Fibroblast of lung (primary cell): Measurements from ENCODE around the gene IDH1. TPM values are rescaled to one million over a fixed set of nuclear protein-coding genes. Genes with fewer than 3 reads are reported as not detected.

Experiments
- DNase-seq, 2 donors: peaks; one replicate each; pipeline versions ENCODE4 v3.0.0 to v3.0.0-alpha.2; 2010; ENCODE audit warnings: low read depth in 2 of 2
- H2AFZ ChIP-seq: 2 replicates; pipeline ENCODE4 v1.5.1; 2012; ENCODE audit warnings: low read length, control low read depth, inconsistent platforms
- H3K27ac ChIP-seq: 2 replicates; pipeline ENCODE4 v1.5.1; 2011; ENCODE audit warnings: low read length, control low read depth; ENCODE audit not compliant: insufficient read depth
- H3K27me3 ChIP-seq: 2 replicates; pipeline ENCODE4 v1.5.1; 2011; ENCODE audit warnings: mild to moderate bottlenecking, low read length; ENCODE audit not compliant: control insufficient read depth, insufficient read depth
- H3K36me3 ChIP-seq: 2 replicates; pipeline ENCODE4 v1.5.1; 2011; ENCODE audit warnings: low read length; ENCODE audit not compliant: control insufficient read depth, insufficient read depth
- H3K4me1 ChIP-seq: 2 replicates; pipeline ENCODE4 v1.5.1; 2011; ENCODE audit warnings: low read length; ENCODE audit not compliant: control insufficient read depth, insufficient read depth; ENCODE audit errors: extremely low read depth
- H3K4me2 ChIP-seq: 2 replicates; pipeline ENCODE4 v1.5.1; 2011; ENCODE audit warnings: low read length, control low read depth; ENCODE audit not compliant: insufficient read depth; ENCODE audit errors: extremely low read depth
- H3K4me3 ChIP-seq, 4 experiments: fragments of 200-600 bp in 1 of 4; sonication (generic) in 1 of 4; replicated peaks in 1 of 4; 2 replicates each; pipeline ENCODE4 v1.5.1; 2011 to 2016; ENCODE audit warnings: low read length in 4 of 4, low read depth in 3 of 4, mild to moderate bottlenecking in 3 of 4, control low read depth in 2 of 4, inconsistent platforms in 1 of 4, mixed read lengths in 1 of 4; ENCODE audit not compliant: insufficient read depth in 1 of 4; ENCODE audit errors: control extremely low read depth in 1 of 4
- H3K79me2 ChIP-seq: 2 replicates; pipeline ENCODE4 v1.5.1; 2012; ENCODE audit warnings: mild to moderate bottlenecking, low read length, inconsistent platforms; ENCODE audit not compliant: control insufficient read depth, insufficient read depth
- H3K9ac ChIP-seq: 2 replicates; pipeline ENCODE4 v1.5.1; 2011; ENCODE audit warnings: mild to moderate bottlenecking, low read length, control low read depth; ENCODE audit not compliant: insufficient read depth
- H3K9me3 ChIP-seq: 2 replicates; pipeline ENCODE4 v1.5.1; 2012; ENCODE audit warnings: low read depth, low read length; ENCODE audit not compliant: control insufficient read depth, insufficient read depth
- H4K20me1 ChIP-seq: 2 replicates; pipeline ENCODE4 v1.5.1; 2011; ENCODE audit warnings: low read length; ENCODE audit not compliant: control insufficient read depth, insufficient read depth; ENCODE audit errors: extremely low read depth
- EZH2 ChIP-seq: IDR thresholded peaks from 2 replicates; pipeline ENCODE4 v1.5.1; 2012; ENCODE audit warnings: low read length, control low read depth, mild to moderate bottlenecking; ENCODE audit errors: missing control alignments
- polyA plus RNA-seq, 2 donors: library from polyadenylated mRNA; depleted of rRNA in 1 of 2; stranded (reverse) in 1 of 2; unstranded in 1 of 2; fragments of >200 nt; gene quantifications; 2 replicates each; pipeline ENCODE4 v1.2.1, GENCODE V29; 2011 to 2012; ENCODE audit warnings: missing spikeins in 1 of 2
- total RNA-seq: library from RNA; depleted of rRNA; stranded (reverse); fragments of >200 nt; gene quantifications from 2 replicates; pipeline ENCODE4 v1.2.1, GENCODE V29; 2014
- TF ChIP-seq, protein P1 (sequence below), 2 donors: IDR thresholded peaks in 1 of 2; conservative IDR thresholded peaks in 1 of 2; 1 replicate in 1 of 2; 2 replicates in 1 of 2; pipeline ENCODE4 v1.5.1; 2011 to 2012; ENCODE audit warnings: low read length in 2 of 2, control low read depth in 1 of 2, inconsistent platforms in 1 of 2, low read depth in 1 of 2, mild to moderate bottlenecking in 1 of 2

IDH1 gene
- total and polyA plus RNA-seq, 2 donors (not counting 1 experiment from before 2014, with no cell fraction given) = 199 to 378 TPM

DNA sequence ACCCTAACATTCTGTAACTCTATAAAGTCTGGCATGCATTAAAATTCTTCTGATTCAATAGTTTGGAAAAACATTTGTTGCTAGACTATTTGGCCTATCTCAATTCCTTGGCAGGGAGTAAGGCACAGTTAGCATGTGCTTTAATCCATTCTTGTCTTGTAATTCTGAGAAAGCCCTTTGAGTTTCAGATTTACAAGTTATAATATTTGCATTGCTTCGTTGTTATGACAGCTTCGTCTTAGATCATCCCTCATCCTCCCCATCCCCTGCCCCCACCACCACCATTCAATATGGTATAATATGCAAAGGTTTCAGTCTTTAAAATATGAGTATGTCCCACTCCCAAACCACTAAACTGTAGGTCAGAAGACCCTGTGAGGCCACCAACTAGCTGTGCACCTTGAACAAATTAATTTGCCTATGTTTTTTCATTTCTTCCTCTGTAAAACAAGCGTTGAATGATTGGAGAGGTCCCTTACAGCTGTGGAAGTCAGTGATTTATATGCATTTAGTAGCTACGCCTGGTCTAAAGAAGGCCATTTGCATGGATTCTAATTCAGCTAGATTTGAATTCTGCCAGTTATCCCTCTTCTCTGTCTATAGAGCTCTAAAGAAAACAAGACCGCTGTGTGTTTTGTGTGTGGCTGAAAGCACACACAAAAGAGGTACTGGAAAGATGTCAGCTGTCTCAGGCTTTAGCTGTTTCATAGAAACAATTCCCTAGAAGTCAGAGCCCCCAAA is 65.6 kb downstream of the IDH1 start:
- no peaks in the 10 kb centered on the region for H3K79me2 ChIP-seq
- H3K4me2 ChIP-seq = no peak overlapping the region
- no peaks in the 10 kb centered on the region for H3K4me1 ChIP-seq
- no peak for TF ChIP-seq EZH2
- TF ChIP-seq, protein P1, sequence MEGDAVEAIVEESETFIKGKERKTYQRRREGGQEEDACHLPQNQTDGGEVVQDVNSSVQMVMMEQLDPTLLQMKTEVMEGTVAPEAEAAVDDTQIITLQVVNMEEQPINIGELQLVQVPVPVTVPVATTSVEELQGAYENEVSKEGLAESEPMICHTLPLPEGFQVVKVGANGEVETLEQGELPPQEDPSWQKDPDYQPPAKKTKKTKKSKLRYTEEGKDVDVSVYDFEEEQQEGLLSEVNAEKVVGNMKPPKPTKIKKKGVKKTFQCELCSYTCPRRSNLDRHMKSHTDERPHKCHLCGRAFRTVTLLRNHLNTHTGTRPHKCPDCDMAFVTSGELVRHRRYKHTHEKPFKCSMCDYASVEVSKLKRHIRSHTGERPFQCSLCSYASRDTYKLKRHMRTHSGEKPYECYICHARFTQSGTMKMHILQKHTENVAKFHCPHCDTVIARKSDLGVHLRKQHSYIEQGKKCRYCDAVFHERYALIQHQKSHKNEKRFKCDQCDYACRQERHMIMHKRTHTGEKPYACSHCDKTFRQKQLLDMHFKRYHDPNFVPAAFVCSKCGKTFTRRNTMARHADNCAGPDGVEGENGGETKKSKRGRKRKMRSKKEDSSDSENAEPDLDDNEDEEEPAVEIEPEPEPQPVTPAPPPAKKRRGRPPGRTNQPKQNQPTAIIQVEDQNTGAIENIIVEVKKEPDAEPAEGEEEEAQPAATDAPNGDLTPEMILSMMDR (conservative IDR thresholded peaks at IDR 0.05 in 1 of 2, IDR thresholded peaks at IDR 0.05 in 1 of 2; ENCODE audit: low read depth in 1 of 2, low read length in 2 of 2) = no peak
- H3K4me3 ChIP-seq = no peak overlapping the region
- no peak overlapping the region for H3K27ac ChIP-seq
- H3K9me3 ChIP-seq = no peaks in the 10 kb centered on the region
- no peaks in the 10 kb centered on the region for H3K27me3 ChIP-seq
- H3K9ac ChIP-seq = no peak overlapping the region
- DNase-seq = no peak
- H4K20me1 ChIP-seq = no peaks in the 10 kb centered on the region
- no peaks in the 10 kb centered on the region for H3K36me3 ChIP-seq
- no peak overlapping the region for H2AFZ ChIP-seq

GRCh38 chr2:208186893-208187292 is 68.0 kb downstream of the IDH1 start:
- Histone ChIP-seq H3K4me2 (no peak overlapping the region), H3K36me3 (no peaks in the 10 kb centered on the region), H3K4me3 (no peak overlapping the region), H2AFZ (no peak overlapping the region), H3K4me1 (no peaks in the 10 kb centered on the region), H3K79me2 (no peaks in the 10 kb centered on the region), H3K9ac (no peak overlapping the region), H3K27me3 (no peaks in the 10 kb centered on the region), H3K27ac (no peak overlapping the region), H3K9me3 (no peaks in the 10 kb centered on the region), H4K20me1 (no peaks in the 10 kb centered on the region)
- no peak for DNase-seq
- TF ChIP-seq, protein P1 (conservative IDR thresholded peaks at IDR 0.05 in 1 of 2, IDR thresholded peaks at IDR 0.05 in 1 of 2; ENCODE audit: low read depth in 1 of 2, low read length in 2 of 2) = no peak
- TF ChIP-seq EZH2 = no peak

DNA sequence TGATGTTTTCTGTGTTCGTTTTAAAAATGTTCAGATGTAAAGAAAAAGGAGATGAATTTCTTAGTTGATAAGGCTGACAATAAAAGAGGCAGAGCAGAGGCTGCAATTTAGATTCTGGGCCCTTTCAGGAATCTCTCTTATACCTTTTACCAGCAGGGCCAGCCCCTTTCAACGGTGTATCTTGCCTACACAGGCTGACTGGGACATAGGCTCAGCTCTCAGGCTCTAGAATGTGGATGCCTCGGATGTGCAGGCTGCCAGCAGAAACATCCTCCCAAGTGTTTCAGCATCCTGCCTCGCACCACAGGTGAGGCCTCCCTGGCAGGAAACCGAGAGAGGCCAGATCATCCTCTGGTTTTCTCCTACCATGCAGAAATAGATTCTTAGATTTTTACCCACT is 68.4 kb downstream of the IDH1 start:
- Histone ChIP-seq H3K4me3 (no peak overlapping the region), H3K4me1 (no peaks in the 10 kb centered on the region), H3K79me2 (no peaks in the 10 kb centered on the region), H3K36me3 (no peaks in the 10 kb centered on the region), H3K27ac (no peak overlapping the region), H2AFZ (no peak overlapping the region), H3K9ac (no peak overlapping the region), H3K9me3 (no peaks in the 10 kb centered on the region), H3K4me2 (no peak overlapping the region), H3K27me3 (no peaks in the 10 kb centered on the region), H4K20me1 (no peaks in the 10 kb centered on the region)
- no peak for DNase-seq
- no peak for TF ChIP-seq EZH2
- TF ChIP-seq, protein P1 (conservative IDR thresholded peaks at IDR 0.05 in 1 of 2, IDR thresholded peaks at IDR 0.05 in 1 of 2; ENCODE audit: low read depth in 1 of 2, low read length in 2 of 2) = no peak

Other genes with a start within 250 kb of the IDH1 start
- gene PLEKHM3, start 229.5 kb downstream of the IDH1 start, total RNA-seq = 17.2 and 20.1 TPM in 2 replicates
- 4.4 and 5.3 TPM in 2 replicates for gene PLEKHM3, start 229.5 kb downstream of the IDH1 start, polyA plus RNA-seq
- gene CRYGD, start 130.5 kb downstream of the IDH1 start, total RNA-seq = not detected in 2 replicates
- not detected in 2 replicates for gene CRYGD, start 130.5 kb downstream of the IDH1 start, polyA plus RNA-seq
- not detected in 2 replicates for gene CRYGC, start 125.2 kb downstream of the IDH1 start, total RNA-seq
- gene CRYGC, start 125.2 kb downstream of the IDH1 start, polyA plus RNA-seq = not detected in 2 replicates
- gene CRYGB, start 108.9 kb downstream of the IDH1 start, total RNA-seq = not detected in 2 replicates
- not detected in 2 replicates for gene CRYGB, start 108.9 kb downstream of the IDH1 start, polyA plus RNA-seq
- not detected in 2 replicates for gene CRYGA, start 91.5 kb downstream of the IDH1 start, total RNA-seq
- not detected in 2 replicates for gene CRYGA, start 91.5 kb downstream of the IDH1 start, polyA plus RNA-seq
- gene C2orf80, start 65.0 kb downstream of the IDH1 start, total RNA-seq = not detected in 2 replicates
- gene C2orf80, start 65.0 kb downstream of the IDH1 start, polyA plus RNA-seq = not detected in 2 replicates
- 33.6 and 40.1 TPM in 2 replicates for gene PIKFYVE, start 11.2 kb upstream of the IDH1 start, total RNA-seq
- gene PIKFYVE, start 11.2 kb upstream of the IDH1 start, polyA plus RNA-seq = 22.0 and 23.8 TPM in 2 replicates
- gene PTH2R, start 151.7 kb upstream of the IDH1 start, total RNA-seq = under 0.01 TPM in 1 of 2 replicates, not detected in the other
- gene PTH2R, start 151.7 kb upstream of the IDH1 start, polyA plus RNA-seq = not detected in 2 replicates